K562 (cell line): Measurements from ENCODE around the gene CREB3L2. TPM values are rescaled to one million over a fixed set of nuclear protein-coding genes. Genes with fewer than 3 reads are reported as not detected.

Experiments
- MAFK ChIP-seq: IDR thresholded peaks from 2 replicates; pipeline ENCODE4 v1.6.1; 2011; ENCODE audit warnings: low read length, improper control_type of control experiment
- SREBF1 ChIP-seq: fragments of 150-350 bp; IDR thresholded peaks from 2 replicates; pipeline ENCODE4 v1.6.1; 2014; ENCODE audit warnings: antibody characterized with exemption, low read depth, low read length, borderline replicate concordance
- ZNF445 ChIP-seq: fragments of 250-450 bp; sonication (Bioruptor Pico); IDR thresholded peaks from 2 replicates; pipeline ENCODE4 v1.4.0; 2020; ENCODE audit warnings: low read depth, mild to moderate bottlenecking, moderate library complexity
- polyA plus RNA-seq, 8 experiments: library from polyadenylated mRNA; depleted of rRNA in 4 of 8; stranded (reverse) in 5 of 8; unstranded in 3 of 8; fragments of >200 nt; fragmentation: Nextera tagmentation in 2 of 8; fragmentation: Illumina TruSeq in 1 of 8; extraction: Ambion mirVana in 2 of 8; extraction: Trizol in 1 of 8; gene quantifications; 2 replicates each; pipeline versions ENCODE4 v1.2.1 to v1.2.3, GENCODE V29; 2011 to 2014; ENCODE audit warnings: inconsistent platforms in 1 of 8, missing spikeins in 1 of 8
- total RNA-seq, 7 experiments: library from RNA; depleted of rRNA in 6 of 7; stranded (reverse); fragments of >200 nt in 6 of 7; fragmentation: Illumina TruSeq in 2 of 7; extraction: Trizol in 2 of 7; gene quantifications; 2 replicates each; pipeline versions ENCODE4 v1.2.1 to v1.2.3, GENCODE V29; 2011 to 2021; ENCODE audit warnings: low replicate concordance in 1 of 7
- TF ChIP-seq, protein P1 (sequence below): fragments of 200-800 bp; sonication (Bioruptor generic); IDR thresholded peaks from 2 replicates; pipeline ENCODE4 v1.6.1; 2017; ENCODE audit warnings: missing genetic modification characterization, missing compliant biosample characterization
- TF ChIP-seq, protein P2 (sequence below): fragments of 450-650 bp; IDR thresholded peaks from 2 replicates; pipeline ENCODE4 v1.6.1; 2016; ENCODE audit warnings: low read depth

CREB3L2 gene
- total and polyA plus RNA-seq, 9 of the 15 experiments (the other 6 are each of a cell fraction or from before 2014, with no cell fraction given), result 7.1 to 45.6 (median 15.8) TPM

DNA sequence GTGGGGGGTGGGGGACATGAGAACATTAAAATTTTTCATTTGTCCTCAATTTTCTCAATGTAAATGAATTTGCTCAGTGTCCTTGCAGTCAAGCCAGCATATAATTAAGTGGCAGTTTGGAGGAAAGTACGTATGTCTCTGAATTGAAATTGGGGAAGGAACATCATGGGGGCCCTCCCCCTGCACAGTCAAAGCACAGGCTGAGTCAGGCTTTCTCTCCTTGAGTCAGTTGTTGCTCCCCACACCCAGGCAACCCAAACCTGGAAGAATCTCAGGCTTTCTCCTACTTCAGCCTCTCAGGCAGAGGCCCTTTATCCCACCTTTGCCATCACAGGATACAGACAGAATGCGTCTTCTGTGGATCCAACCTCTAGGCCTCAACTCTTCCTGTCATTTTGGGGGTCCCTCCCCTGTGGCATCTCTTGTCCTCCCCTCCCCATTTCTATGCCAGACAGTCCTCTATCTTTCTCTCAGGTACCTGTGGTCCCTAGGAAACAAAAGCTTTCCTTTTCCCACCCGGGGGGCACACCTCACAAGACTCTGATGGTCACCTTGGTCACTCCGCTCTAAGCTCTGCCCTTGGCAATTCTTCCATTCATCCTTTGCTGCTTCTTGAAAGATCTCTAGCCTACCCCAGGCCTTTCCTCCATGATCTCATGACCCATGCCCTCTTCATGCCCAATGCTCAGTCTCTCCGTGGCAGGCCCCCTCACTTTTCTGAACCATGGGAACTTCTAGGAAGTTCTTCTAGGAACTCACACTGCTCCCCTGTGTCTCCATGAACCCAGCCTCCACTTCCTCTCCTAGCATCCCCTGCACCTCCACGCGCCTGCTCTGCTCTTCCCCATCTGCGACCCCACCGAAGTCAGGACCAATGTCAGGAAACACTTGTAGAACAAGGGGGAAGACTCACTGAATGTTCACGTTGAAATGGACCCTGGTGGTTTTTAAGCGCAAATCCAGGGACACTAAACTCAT, 40.4 kb downstream of the CREB3L2 start (continued):
- TF ChIP-seq, protein P1, sequence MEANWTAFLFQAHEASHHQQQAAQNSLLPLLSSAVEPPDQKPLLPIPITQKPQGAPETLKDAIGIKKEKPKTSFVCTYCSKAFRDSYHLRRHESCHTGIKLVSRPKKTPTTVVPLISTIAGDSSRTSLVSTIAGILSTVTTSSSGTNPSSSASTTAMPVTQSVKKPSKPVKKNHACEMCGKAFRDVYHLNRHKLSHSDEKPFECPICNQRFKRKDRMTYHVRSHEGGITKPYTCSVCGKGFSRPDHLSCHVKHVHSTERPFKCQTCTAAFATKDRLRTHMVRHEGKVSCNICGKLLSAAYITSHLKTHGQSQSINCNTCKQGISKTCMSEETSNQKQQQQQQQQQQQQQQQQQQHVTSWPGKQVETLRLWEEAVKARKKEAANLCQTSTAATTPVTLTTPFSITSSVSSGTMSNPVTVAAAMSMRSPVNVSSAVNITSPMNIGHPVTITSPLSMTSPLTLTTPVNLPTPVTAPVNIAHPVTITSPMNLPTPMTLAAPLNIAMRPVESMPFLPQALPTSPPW, result peak; percentile 83
- TF ChIP-seq MAFK (peak; percentile 64), ZNF445 (CRISPR knock-in tag) (peak; percentile 19; the same call in 1 of the 2 replicates), SREBF1 (no peak)
- TF ChIP-seq, protein P2, sequence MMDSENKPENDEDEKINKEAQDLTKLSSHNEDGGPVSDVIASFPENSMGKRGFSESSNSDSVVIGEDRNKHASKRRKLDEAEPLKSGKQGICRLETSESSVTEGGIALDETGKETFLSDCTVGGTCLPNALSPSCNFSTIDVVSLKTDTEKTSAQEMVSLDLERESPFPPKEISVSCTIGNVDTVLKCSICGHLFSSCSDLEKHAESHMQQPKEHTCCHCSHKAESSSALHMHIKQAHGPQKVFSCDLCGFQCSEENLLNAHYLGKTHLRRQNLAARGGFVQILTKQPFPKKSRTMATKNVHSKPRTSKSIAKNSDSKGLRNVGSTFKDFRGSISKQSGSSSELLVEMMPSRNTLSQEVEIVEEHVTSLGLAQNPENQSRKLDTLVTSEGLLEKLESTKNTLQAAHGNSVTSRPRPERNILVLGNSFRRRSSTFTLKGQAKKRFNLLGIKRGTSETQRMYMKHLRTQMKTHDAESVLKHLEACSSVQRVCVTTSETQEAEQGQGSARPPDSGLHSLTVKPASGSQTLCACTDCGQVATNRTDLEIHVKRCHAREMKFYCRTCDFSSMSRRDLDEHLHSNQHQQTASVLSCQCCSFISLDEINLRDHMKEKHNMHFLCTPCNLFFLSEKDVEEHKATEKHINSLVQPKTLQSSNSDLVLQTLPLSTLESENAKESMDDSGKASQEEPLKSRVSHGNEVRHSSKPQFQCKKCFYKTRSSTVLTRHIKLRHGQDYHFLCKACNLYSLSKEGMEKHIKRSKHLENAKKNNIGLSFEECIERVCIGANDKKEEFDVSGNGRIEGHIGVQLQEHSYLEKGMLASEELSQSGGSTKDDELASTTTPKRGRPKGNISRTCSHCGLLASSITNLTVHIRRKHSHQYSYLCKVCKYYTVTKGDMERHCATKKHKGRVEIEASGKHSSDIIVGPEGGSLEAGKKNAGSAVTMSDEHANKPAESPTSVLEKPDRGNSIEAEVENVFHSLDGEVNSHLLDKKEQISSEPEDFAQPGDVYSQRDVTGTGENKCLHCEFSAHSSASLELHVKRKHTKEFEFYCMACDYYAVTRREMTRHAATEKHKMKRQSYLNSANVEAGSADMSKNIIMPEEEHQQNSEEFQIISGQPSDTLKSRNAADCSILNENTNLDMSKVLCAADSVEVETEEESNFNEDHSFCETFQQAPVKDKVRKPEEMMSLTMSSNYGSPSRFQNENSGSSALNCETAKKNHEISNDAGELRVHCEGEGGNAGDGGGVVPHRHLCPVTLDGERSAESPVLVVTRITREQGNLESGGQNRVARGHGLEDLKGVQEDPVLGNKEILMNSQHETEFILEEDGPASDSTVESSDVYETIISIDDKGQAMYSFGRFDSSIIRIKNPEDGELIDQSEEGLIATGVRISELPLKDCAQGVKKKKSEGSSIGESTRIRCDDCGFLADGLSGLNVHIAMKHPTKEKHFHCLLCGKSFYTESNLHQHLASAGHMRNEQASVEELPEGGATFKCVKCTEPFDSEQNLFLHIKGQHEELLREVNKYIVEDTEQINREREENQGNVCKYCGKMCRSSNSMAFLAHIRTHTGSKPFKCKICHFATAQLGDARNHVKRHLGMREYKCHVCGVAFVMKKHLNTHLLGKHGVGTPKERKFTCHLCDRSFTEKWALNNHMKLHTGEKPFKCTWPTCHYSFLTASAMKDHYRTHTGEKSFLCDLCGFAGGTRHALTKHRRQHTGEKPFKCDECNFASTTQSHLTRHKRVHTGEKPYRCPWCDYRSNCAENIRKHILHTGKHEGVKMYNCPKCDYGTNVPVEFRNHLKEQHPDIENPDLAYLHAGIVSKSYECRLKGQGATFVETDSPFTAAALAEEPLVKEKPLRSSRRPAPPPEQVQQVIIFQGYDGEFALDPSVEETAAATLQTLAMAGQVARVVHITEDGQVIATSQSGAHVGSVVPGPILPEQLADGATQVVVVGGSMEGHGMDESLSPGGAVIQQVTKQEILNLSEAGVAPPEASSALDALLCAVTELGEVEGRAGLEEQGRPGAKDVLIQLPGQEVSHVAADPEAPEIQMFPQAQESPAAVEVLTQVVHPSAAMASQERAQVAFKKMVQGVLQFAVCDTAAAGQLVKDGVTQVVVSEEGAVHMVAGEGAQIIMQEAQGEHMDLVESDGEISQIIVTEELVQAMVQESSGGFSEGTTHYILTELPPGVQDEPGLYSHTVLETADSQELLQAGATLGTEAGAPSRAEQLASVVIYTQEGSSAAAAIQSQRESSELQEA, result no peak
- TF ChIP-seq, all 486 proteins: peak for 39
